GM19395 (cell line): ENCODE measurements around the gene TTC28.

Experiments used
- ATAC-seq: cut with Tn5 transposase; IDR thresholded peaks from one replicate; pipeline ENCODE4 v1.9.1; 2021; ENCODE audit warnings: mild to moderate bottlenecking, moderate library complexity; ENCODE audit not compliant: unreplicated experiment

Gene TTC28

DNA sequence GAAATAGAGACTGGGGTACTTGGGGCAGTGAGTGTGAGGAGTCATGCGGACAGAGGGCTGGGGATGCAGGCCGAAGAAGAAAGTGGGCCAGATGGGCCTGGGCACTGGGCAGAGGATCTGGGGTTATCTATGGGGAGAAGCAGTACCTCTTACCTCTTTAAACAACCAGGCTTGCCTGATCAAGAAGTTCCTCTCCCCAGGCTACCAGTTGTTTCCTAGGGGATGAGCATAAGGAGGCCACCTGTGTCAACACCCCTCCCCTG is 662.2 kb downstream of the TTC28 start:
- ATAC-seq: no peak

DNA sequence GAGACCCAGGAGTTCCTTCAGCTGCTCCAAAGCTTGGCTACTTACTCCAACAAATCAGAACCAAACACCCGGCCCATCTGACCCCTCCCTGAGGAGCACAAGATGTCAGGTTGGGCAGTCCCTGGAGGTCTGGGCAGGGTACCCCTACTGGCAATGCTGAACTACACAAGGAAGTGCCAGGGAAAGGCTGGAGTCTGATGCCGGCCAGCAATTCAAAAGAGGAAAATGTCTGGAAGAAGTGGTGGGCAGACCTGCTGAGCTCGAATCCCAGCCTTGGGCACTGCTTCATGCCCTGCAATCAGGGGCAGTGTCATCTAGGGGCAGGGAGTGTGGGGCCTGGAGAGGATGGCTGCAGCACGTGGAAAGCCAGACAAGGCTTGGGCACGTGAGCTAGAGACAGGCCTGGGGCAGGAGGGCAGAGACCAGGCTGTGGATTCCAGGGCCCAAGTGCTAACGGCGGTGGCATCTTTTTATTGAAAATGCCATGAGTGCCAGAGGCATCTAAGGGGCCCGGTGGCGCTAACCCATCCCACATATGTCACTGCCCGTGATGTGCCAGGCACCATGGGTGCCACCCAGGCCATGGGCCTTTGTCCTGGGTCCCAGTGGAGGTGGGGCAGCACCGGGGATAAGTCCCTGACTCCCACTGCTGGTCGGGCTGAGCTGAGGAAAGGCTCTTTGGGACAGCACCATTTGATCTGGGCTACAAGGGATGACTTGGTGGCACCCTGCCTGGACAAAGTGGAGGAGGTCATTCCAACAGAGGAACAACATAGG is 662.7 kb downstream of the TTC28 start:
- no peak for ATAC-seq

DNA sequence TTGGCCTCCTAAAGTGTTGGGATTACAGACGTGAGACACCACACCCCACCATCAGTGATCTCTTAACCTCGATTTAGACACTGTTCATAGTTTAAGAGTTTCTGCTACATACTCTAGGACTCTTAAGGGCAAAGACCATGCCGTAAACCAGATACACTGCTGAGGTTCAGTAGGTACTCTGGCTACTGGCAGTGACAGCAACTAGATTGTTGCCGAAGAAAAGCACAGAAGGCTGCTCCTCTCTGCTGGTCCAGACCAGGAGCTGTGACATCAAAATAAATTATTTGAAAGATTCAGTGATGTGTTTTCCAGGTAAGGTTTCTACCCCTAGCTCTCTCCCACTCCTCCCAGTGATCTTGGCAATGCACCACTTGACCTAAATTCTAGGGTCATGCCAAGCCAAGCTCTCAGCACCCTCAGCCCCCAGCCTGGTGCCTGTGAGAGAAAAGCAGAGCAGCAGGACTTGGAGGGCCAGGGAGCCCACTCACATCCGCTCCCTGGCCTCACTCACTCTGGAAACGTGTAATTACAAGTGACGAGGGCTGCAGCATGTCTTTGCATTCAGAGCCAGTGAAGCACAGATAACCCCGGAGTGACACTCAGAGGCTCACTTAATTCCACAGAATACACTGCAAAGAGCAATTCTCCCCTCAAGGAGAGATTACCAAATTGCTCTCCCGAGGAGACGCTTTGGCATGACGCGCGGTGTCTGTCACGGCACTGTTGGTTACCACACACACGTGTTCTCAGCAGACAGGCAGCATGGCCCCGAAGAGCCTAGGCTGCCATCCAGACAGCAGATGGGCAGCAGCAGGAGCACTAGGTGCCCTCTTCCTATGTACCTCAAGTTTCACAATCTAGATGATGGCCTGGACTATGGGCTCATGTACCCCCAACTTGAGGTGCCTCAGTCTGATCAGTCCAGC is 663.7 kb downstream of the TTC28 start:
- no peak for ATAC-seq

DNA sequence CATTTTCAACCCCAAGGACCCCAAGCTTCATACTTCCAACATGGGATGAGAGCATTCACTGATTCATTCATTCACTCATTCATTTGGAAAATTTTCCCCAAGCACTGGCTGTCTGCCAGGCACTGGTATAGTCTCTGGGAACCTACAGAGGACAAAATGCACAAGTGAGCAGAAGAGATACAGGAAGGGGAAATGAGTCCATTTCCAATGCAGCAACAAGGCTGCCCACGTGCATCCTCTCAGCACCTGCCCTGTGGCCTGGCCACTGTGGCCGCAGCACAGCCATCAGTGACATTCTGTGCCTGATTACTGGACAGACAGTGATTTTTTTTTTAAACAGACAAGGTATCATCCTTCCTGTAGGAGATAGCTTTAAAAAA is 664.6 kb downstream of the TTC28 start:
- ATAC-seq: no peak

DNA sequence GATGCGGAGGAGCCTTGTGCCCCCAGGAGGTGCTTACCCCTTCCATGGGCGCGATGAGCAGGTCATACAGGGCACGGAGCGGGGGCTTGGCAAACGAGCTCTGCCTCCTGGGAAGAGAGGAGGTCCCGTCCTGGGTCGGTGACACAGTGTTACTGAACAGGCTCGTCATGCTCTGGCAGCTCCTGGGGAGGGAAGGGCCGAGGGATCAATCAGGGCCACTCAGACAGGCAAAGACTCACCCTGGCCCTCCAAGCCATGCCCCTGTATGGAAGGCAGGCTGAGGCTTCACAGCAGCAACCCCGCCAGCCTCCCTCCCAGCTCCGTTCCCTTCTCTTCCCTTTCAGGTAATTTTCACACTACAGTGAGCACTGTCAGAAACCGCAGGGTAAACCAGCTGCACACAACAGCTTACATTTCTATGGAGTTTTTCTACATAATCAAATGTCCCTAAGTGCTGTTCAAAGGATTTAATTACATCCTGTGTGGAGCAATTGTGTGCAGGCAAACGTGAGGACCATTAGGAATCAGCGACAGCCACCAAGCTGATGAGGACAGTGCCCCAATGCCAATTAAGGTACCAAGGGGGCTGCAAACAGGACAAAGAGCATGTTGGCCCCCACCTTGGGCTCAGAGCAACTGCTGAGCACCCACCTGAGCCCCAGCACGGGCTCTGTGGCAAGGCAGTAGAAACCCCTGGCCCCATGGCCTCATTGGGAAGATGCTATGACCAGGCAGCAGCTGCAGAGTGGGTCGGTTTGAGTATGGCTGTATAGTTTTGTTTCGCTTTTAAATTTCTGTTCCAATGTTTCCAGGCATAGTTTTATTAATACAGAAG is 665.2 kb downstream of the TTC28 start:
- ATAC-seq: no peak

DNA sequence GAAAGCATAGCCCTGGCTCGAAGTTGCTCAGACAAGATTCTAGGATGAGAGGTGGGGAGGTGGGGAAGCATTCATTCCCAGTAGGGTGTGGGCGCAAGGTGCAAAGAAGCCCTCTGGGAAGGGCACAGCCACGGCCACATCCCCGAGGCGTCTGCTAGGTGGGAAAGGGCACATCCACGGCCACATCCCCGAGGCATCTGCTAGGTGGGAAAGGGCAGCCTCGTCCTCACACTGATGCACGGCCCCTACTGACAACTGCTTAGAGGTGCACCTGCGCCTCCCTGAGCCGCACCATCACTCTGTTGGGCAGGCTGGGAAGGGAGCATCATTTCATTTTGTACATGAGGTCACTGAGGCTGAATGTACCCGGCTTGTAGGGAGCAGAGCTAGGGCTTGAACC is 666.0 kb downstream of the TTC28 start:
- no peak for ATAC-seq

DNA sequence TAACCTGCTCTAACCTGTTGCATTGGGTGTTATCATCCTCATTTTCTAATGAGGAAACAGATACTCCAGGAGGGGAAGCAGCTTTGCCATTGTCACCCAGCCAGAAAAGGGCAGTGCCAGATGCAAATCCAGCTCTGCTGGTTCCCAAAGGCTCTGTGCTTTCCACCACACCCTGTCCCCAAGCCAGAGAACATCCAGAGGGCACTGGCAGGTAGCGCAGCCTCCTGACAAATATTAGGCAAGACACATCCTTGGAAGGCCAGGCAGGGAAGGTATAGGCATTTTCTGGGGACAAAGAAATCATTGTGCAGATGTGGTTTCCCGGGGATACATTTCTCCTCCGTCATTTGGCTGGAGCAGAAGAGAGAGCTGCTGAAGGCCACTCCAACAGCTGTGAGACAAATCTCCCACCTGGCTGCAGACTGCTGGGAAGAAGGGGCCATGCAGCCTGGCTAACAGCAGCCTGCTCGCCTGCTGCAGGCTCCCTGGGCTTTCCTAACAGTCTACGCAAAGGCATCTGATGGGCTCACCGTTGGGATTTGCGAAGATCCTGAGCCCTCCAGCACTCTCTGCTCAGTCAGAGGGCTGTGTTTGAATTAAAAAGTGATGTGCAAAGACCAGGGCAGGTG is 666.7 kb downstream of the TTC28 start:
- ATAC-seq: no peak

DNA sequence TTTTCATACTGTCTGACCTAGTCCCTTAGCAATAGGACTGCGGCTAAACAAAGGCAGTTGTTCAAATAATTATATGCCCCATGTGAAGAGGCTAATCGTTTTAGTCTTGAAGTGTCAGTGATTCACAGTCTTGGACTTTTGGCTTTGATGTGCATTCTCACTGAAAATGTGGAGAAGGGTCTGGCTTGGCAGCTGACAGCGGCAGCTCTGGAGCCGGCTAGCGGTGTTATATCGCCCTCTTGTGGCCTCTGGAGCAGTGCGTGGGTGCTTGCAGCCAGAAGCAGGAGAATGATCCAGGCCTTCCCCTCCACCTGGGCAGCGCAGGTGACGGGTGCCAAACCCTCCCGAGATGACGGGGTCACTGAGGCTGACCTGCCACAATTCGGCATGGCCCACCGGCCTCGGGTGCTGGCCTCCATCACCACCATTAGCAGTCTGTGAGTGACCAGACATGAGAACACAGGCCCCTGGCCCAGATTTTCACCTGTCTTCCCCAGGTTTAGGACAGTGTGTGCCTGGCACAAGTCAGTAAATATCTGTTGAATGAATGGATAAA is 670.3 kb downstream of the TTC28 start:
- ATAC-seq: peak; percentile 52

DNA sequence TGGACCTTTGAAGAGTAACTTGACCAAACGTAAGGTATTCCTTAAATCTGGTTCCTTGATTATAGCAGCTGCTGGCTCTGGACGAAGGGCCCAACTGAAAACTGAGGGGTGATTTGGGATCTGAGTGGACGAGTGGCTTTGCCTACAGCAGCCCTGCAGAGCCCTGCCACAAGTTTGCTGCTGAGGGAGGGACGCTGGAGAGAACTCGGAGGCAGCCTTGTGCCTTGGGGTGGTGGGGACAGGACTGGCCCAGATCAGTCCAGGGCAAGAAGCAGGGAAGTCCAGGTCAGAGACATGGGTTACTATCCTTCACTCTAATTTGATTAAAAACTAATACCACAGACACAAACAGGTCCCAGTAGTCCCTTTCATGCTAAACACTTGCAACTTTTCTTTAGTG is 671.0 kb downstream of the TTC28 start:
- no peak for ATAC-seq

DNA sequence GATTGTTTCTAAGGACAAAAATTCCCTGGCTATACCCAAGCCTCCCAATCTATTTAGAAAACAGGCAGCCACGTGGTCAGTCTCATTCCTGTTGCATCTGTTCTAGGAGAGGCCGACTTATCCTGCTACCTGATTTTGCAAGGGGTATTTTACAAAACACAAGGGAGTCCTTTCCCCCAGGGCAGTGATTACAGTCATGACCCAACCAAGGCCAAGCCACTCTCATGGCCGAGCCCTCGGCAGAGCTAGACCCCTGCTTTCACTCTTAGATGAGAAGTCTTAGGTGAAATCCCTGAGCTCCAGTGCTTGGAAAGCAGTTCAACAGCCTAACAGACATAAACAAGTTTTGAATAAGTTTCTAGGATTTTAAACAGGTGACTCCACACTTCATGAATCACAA is 671.6 kb downstream of the TTC28 start:
- ATAC-seq: no peak

DNA sequence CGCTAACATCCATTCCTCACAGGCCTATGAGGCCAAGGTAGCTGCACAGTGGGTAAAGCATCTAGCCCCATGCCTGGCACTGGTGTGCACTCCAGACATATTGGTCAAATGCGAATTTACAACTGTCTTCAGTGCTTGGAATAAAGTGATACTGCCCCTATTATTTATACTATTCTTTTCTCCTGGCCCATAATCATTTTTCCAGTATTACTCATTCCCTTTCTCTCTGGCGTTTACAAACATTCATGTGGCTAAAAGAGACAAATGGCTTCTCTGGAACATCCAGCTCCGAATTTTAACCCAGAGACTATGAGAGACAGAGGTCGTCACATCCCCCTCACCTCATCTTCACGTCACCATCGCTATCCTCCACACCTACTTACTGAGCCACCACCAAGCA is 673.4 kb downstream of the TTC28 start:
- no peak for ATAC-seq

DNA sequence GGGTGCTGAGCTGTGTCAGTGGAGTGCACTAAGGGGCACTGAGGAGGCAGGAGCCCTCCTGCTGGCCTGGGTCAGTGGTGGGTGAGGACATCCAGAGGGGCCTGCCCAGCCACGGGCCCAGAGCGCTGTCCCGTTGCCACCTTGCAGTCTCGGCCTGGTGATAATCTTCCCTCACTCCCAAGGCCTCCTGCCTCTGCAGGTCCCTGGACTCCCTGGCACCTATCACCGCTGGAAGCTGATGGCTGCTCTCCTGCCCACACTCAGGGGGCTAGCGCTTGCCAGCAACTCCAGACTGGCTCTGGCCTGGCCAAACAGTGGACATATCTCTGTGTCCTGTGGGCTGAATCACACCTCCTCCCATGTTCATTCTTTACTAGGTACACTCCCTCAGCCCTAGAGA is 674.1 kb downstream of the TTC28 start:
- no peak for ATAC-seq

DNA sequence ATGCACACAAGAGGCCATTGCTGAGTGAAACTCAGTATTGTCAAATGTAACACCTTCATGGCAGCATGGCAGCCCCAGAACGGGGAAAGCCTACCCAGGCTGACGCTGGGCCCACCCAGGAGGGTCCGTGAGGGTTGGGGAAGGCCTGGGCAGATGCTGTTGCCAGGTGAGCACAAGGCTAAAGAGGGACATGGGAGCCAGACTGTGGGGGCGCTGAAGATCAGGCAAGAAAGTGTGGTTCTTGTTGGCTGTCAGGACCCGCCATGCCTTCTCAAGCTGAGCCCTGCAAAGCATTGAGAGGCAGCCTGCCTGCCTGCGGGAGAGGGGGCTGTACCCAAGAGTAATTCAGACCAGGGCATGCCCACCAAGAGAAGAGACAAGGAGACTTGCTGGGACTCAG is 675.6 kb downstream of the TTC28 start:
- ATAC-seq: no peak

DNA sequence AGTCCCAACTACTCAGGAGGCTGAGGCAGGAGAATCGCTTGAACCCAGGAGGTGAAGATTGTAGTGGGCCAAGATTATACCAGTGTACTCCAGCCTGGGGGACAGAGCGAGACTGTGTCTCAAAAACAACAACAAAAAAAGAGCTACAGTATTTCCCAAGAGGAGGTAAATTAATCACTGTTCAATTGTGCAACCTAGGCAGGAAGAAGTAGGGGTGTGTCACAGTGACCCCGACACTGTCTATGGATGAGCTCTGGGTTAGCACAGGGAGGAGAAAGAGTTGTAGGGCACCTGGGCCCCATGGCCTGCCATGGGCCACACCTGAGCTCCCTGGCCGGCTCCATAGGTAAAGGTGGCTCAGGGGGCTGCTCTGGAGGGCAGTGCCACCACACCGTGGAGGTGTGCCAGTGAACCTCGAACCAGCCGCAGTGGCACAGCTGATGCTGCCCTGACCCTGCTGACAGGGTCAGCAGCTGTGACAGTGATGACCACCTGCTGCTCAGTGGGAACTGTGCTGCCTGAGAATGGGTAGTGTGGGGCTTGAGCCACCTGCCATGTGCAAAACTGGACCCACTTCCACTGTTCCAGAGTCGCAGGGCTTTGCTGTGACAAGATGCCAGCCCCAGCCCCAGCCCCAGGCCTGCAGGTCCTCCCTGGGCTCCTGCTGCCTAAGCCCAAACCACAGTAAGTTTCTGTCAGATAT is 676.6 kb downstream of the TTC28 start:
- no peak for ATAC-seq

DNA sequence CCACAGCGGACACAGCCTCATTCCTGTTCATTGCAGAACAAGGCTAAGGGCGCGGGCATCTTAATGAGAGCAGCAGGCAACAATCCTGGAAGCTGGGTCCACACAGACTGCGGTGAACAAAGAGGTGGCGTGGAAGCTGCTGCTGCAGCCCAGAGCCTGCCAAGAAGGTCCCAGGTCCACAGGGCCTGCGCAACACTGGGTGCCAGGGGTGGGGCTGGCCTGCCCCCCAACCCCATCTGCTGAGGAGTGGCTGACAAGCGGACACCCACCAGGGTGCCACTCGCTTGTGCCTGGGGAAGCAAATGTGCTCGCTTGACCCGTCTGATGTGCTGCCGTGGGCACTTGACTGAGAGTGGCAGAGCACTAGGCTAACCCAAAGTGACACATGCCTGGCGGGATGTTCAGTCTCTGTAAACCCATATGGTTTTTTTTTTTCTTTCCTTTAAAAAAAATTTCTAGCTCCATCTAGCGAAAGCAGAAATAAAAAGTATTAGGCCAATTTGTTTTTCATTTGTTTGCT is 677.4 kb downstream of the TTC28 start:
- no peak for ATAC-seq

DNA sequence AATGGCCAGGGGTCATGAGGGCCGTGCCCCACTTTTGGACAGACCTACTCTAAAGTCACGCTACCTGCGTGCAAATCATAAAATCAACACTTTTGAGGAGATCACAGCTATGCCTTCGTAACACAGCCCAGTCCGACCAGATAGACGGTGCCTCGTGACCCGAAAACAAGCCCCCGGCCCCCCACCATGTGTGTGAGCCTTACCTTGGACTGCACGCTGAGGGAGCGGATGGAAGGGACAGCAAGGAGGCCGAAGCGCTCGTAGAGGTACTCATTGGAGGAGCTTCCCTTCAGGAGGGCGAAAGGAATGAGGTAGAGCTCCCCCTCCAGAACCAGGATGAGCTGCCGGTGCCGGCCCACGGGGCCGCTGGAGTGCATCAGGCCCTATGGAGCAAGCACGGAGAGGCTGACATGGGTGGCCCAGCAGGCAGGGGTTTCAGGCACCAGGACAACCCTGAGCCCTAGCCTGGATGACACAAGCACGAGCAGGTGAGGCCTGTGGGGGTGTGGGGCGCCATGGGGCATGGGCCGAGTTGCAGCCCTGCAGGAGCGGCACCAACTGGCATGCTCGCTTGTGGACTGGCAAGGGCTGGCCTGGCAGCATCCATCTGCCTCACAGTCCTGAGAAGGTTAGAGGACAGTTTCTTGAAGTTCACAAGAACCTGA is 678.3 kb downstream of the TTC28 start:
- no peak for ATAC-seq

DNA sequence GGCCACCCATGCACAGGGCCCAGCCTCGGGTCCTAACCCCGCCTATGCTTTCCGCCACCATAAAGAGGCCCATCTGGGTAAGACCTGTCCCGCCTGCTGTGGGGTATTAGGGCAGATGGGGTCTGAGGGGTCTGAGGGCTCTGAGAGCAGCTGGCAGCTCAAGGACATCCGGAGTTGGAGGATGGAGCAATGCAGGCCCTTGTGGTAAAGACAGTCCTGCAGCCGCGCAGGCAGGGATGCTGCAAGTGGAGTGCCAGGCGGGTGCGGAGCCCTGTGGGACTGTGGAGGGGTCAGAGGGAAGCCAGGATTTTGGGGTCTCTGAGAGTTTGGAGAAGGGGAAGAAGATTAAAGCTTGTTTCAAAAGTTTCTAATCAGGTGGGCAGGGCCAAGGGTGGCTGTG is 679.3 kb downstream of the TTC28 start:
- ATAC-seq: no peak

DNA sequence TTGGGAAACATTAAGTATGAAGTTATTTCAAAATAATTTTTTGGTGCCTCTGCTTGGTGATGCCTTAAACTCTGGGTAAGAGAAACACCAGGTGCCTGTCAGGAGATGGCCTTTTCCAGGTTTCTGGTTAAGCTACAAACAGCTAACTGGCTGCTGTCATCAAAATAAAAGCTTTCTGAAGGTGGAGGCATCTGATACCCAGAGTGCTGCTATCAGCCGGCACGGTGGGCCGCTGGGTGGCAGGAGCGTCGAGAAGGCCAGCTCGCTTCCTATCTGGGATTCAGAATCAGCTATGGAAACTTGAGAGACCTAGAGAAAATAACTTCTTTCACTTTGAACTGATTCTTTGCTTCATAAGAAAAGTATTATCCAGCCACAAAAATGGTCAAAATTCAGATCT is 679.8 kb downstream of the TTC28 start:
- ATAC-seq: no peak
